Stimulated activated CD4-positive, alpha-beta T cell treated with anti-CD3 and anti-CD28 coated beads, TNF-alpha, amount 100 ng/mL, for 1 hour (primary cell): Measurements from ENCODE around the gene DAO.
"Not testable (repeated sequence)": the region's sequence is repeated elsewhere in the genome, so short reads cannot be mapped to it uniquely, and the experiment has no call there.

Source experiments
- DNase-seq, 3 donors: peaks; one replicate each; pipeline ENCODE4 v3.0.0-alpha.2; 2020; ENCODE audit warnings: low read depth in 3 of 3, low spot score in 1 of 3

Gene DAO

GRCh38 chr12:108879615-108880254 lies at the start of gene DAO:
Gene DAO, plus strand, starts transcription at chr12:108880092. Its CDS starts 4,915 bp downstream, at chr12:108885007.
- DNase-seq = no peak

- DNase-seq = no peak
Measured at GRCh38 chr12:108831309-108831991, 48.4 kb upstream of the DAO start.

- no peak for DNase-seq
Measured at GRCh38 chr12:108832208-108832607, 47.7 kb upstream of the DAO start.

DNA sequence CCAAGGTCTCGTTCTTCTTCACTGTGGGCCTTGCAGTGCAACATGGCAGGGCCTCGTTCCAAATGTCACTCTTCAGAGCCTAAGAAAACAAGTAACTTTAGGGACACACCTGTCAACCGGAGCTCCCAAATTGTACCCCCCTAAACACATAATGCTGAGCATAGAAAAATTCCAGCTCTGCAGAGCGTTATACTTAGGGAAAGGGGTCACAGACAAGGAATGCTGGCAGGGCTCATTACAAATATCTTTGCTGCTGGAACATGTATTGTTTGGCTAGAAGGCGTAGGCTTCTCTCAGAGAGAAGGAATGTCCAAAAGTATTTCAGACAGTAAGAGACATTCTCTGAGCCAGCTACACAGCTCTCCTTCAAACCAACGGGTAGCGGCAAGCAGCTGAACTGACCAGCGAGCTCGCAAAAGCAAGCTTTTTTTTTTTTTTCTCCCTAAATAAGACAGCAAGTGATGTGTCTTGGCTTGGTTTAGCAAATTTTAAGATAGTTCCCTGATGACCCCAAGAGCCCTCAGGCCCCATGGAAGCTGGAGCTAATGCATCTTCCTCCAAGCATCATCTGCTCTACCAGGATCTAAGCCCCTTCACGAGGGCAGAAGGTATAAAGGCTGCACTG lies 47.0 kb upstream of the DAO start:
- DNase-seq = no peak

DNA sequence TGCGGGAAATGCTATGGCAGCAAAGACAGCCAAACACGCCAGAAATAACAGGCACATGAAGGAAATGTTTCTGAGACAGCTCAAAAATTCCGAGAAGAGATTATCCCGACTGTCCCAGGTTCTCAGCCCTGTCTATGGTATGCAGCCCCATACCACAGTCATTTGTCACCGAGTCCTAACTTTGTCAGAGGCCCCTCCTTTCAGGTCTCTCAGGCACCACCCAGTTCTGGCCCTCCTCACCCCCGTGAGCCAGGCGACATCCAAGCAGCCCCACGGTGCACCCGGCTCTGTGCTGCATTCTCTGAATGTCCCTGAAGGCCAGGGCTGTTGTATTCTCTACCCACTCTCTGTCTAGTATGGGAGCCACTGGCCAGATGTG lies 46.5 kb upstream of the DAO start:
- DNase-seq = no peak

DNA sequence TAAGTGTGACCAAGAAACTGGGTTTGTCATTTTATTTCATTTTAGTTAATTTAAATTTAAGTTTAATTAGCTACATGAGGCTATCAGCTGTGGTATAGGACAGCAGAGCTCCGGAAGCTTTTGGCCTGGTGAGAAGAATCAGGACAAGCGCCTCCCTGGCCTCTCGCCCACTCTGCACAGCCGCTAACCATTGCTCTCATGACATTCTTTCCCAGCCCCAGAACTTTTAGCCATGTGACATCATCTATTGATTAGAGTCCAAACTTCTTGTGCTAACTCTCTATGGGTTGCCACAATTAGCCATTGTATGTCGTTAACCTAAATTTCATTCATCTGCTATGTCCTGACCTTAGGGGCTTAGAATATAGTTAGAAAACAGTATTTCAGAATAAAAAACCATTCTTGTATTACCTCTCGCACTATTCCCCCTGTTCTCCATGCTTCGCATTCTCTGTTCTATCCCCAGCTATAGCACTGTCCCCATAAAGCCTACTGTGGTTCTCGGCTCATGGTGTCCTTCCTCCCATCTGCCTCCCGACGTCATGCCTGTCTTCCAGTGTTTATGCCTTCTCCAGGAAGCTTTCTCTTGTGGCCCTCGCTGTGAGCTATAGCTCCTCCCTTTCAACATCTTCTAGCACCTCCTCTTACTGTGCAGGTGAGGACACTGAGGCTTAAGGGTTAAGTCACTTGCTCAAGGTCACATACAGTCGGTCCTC lies 46.0 kb upstream of the DAO start:
- DNase-seq = no peak

- no peak for DNase-seq
Measured at GRCh38 chr12:108835860-108836634, 43.8 kb upstream of the DAO start.

DNA sequence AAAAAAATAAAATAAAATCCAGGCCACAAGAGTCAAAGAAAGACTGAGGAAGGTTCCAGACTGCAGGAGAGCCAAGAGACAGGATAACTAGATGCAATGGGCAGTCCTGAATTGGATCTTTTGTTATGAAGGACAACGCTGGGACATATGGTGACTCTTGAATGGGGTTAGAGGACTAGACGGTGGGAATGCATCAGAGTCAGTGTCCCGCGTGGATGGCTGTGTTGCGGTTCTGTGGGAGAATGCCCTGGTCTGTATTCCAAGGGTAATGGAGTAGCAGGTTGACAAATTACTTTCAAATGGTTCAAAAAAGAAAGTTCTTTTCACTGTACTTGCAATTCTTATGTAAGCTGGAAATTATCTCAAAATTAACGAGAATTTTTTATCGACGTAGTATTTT lies 42.7 kb upstream of the DAO start:
- no peak for DNase-seq

DNA sequence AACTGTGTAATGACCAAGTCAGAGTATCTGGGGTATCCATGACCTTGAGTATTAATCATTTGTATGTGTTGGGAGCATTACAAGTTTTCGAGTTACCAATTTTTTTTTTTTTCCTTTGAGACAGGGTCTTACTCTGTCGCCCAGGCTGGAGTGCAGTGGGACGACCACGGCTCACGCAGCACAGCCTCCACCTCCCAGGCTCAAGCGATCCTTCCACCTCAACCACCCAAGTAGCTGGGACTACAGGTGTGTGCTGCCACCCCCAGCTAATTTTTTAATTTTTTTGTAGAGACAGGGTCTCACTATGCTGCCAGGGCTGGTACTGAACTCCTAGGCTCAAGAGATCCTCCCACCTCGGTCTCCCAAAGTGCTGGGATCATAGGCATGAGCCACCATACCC lies 42.2 kb upstream of the DAO start:
- no peak for DNase-seq

GRCh38 chr12:108838194-108839017 lies 41.5 kb upstream of the DAO start:
- peak in 2 of 3 donors; percentile 18 to 31 for DNase-seq

DNA sequence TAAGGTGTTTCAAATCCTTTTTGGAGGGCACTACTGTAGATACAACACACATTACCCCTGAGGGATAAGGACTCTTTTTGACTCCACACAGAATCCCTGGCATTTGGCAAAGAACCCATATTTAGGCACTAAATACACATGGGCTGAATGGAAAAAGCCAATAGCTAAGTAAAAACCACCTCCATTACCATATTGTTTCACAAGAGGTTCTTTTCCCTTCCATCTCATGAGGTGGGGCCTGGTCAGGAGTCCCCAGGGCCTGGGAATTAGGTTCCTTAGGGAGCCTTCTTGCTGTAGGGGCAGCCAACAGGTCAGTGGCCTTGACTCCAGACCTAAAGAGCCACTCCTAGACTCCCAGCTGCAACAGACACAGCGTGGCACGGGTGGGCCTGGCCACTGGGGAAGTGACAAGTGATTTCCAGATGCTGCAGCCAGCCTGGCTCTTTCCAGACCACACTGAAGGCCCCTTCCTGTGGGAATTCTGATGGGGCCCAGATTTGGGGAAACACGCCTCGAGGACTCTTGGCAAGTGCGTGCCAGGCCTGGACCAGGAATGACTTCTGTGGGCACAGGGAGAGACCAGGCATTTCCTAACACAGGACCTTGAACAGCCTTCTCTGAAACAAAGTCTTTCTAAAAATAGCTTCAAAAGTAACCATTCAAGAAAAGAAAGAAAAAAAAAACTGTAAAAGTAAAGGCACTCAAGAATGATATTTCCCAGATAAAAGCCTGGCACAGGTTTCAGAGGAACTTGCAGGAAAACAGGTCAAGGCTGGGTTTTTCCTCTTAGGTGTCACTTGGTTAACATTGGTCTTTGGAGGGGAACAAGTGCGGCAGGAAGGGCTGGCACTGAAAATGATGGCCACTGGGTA lies 40.6 kb upstream of the DAO start:
- no peak for DNase-seq

DNA sequence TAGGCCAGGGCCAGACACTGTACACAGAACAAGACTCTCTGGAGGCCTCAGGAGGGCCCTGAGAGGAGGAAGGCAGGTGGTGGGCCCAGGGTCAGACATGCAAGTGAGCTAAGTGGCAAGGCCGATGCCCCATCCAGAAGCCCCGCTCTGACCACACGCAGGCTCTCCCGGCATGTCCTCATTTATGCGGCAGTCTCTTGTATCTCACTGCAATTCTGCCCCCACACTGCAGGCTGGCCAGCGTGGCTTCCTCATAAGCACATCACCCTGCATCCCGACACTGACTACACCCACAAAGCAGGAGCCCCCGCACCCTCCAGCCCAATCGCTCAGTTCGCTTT lies 40.0 kb upstream of the DAO start:
- no peak for DNase-seq

DNA sequence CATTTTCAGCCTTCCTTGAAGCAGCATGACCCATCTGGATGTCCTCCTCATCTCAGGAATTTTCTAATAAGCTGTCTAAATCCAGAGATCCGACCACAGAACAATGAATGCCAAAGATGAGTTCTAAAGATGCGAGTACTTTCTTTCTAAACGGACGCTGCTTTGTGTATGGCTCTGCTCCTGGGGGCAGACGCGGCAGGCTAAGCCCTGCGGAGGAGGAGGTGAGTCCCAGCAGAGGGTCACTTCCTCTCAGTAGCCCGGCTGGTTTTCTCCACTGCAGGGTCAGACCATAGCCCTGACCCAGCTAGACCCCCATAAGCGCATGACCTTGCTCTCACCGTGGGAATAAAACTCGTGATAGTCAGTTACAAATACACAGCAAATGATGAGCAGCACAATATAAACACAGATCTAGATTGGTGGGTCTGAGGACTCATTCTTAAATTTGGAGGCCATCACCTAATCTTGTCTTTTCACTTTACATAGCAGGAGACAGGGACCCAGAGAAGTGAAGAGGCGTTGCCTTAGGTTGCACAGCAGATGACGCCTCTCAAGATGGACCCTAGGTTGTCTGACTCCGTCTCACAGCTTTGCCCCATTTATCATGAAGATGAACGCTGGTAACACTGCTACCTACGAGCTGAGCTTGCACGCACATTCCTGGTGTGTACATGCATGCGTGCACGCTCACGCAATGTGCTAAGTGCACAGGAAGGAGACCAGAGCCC lies 39.1 kb upstream of the DAO start:
- no peak for DNase-seq

GRCh38 chr12:108841825-108842224 lies 38.1 kb upstream of the DAO start:
- DNase-seq = not testable (repeated sequence)

DNA sequence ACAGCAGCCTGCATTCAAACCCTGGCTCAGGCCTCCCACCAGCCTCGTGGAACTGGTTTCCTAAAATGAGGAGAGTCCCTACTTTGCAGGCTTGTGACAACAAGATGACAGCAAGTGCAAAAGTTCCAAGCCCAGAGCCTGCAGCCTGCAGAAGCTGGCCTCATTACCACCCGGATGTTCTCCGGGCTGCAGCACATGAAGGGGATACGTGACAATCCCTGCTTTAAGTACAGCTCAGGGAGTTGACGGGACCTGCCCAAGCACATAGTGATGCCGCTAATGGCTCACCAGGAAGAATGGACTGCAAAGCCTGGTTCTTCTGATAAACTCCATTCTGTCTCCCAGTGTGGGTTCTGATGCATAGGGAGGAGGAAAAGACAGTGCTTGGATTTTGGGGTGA lies 37.5 kb upstream of the DAO start:
- DNase-seq = no peak

DNA sequence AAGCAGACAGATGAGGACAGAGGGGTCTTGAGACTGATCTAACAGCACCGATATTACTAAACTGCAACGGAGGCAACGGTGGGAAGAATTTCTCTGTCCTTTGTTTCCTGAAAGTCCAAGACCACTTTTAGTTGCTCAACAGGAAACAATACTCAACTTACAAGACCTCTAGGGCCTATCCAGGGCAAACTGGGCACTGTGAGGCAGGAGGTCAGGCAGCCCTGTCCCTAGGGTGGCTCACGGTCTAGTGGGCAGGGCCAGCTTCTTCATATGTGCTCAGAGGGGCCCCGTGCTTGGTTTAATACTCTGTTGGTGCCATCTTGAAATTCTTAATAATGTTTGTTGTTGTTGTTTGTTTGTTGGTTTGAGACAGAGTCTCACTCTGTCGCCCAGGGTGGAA lies 36.7 kb upstream of the DAO start:
- no peak for DNase-seq

DNA sequence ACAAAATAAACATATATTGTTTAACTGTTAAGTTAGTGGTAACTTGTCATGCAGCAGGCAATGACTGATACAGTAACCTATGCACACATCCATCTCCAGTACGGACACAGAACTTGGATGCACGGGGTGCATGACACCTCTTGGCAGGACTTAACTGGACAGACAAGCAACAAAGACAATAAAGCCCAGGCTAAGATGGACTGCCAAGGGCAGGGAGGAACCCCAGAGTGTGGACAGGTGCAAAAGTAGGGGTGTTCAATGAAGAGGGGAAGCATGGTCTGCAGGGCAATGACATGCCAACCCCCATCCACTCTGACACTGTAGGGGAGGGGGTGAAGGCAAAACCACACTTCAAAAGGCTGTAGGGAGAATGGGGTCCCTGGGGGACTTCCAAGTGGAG lies 34.2 kb upstream of the DAO start:
- no peak for DNase-seq

DNA sequence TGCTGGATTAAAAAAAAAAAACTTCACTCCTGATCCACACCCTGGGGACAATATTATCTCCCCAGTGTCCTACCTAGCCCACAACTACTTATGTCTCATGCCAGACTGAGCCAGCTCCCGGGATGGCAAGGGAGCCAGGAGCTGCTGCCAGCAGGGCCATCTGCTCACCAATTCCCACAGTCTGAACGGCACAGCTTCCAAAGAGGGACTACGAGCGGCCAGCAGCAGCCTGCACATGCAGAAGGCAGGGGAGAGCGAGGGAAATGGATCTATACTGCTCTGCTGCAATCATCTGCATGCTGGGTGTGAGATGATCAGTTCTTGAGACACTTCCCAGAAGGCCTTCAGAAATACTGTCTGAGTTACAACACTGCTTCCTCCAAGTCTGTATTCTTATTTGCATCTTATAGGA lies 33.6 kb upstream of the DAO start:
- no peak for DNase-seq

DNA sequence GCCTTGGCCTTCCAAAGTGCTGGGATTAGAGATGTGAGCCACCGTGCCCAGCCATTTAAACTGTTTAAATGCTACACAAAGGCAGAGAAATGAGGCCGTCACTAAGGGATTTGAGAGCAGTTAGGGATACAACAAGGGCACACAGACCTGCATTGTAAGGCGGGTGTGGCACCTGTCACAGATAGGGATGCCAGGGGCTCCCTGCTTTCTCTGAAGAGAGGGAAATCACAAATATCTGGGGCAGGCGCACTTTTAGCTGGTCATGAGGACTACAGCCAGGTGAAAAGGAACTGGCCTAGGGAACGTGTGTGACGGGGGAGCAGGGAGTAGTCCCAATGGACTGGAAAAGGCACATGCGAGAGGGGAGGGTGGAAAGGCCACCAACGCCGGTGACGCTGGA lies 32.2 kb upstream of the DAO start:
- no peak for DNase-seq
